ENCODE measurements around the gene HAUS3.

Gene HAUS3

DNA sequence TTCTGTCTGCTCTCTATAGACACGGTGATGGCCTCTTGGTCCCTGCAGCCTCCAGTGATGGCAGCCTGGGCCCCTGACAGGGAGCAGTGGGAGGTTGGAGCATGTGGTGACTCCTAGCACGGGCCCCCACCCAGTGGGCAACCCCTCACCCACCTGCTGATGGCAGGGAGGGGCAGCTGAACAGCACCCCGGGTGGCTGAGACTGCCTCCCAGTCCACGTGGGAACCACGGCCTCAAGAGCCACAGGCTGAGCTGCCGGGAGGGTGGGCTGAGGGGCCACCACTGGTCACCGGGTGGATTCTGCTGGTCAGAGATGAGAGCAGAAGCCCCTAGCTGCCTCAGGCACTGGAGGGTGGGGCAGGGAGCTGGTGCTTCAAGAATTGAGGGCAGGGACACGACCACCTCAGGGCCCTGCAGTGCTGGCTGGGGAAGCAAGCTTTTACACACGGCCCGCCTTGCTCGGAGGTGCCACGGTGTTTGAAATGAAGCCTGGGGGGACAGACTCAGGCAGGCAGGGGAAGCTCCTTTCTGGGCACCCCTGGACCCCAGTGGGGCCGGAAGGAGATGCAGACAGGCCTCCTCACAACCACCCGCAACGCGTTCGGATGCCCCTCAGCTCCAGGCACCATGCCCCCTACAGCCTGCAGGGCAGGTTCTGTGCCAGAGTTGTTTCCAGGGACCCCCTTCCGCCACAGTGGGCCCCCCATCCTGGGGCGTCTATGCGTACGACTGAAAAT is 6.3 kb upstream of the HAUS3 start:
- Histone ChIP-seq H3K4me1 (ENCODE audit: insufficient read depth, low read length) (no peaks in the 10 kb centered on the region), H3K27me3 (ENCODE audit: insufficient read depth, low read length) (peaks cover 4% of the 10 kb centered on the region), H3K27ac (ENCODE audit: low read depth, low read length) (no peak overlapping the region), H3K9ac (ENCODE audit: low read depth, low read length) (no peak overlapping the region), H3K9me3 (ENCODE audit: insufficient read depth, low read depth, low read length) (0 out of 2 replicates have a peak, but pooled peaks cover 8% of the 10 kb centered on the region), H3K36me3 (ENCODE audit: insufficient read depth, low read length) (0 out of 2 replicates have a peak, but pooled peaks cover 3% of the 10 kb centered on the region), H3K4me3 (ENCODE audit: low read length) (no peak overlapping the region)
- WGBS: 93% methylated on average over 21 of the region's 21 CpGs

DNA sequence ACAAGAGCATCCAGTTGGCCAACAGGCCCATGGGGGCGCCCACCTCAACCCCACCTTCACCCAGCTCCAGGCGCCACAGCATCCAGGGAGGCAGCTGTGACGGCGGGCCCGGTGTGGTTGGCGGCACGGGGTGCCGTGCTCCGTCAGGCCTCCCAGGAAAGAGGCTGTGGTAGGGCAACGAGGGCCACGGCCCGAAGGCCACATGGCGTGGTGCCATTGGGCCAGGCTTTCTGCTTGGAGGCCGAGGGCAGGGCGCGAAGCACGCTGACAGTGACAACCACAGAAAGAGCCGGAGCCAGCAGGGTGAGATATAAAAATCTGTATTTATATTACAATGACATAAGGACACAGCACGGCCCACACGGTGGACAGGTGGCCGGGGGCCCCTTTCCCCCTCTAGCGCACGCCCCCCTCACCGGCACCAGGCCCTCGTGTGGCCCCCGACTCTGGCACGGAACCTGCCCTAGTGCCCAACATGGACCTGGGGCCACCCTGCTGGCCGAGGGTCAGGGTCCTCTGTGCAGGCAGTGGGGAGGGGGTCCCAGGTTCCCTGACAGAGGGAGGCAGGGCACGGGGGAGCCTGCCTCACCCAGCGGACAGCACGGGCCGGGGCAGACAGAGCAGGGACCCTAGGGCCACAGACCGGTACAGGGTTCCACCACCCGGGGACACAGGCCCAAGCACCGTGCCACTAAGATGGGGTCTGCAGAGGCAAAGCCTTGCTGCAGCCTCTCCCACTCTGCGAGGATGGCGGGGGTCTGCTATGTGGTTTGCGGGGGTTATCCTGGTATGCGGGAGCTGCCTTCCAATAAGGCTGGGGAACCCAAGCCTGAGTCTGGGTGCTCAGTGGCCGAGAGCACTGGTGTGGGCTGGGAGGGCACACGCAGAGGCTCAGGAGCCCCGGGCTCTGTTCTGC is 5.5 kb upstream of the HAUS3 start:
- H3K27me3 ChIP-seq (ENCODE audit: insufficient read depth, low read length): peaks cover 4% of the 10 kb centered on the region
- H3K4me3 ChIP-seq (ENCODE audit: low read length): no peak overlapping the region
- WGBS: 94% methylated on average over 42 of the region's 42 CpGs
- H3K9me3 ChIP-seq (ENCODE audit: insufficient read depth, low read depth, low read length): 0 out of 2 replicates have a peak, but pooled peaks cover 8% of the 10 kb centered on the region
- no peak overlapping the region for H3K27ac ChIP-seq (ENCODE audit: low read depth, low read length)
- H3K4me1 ChIP-seq (ENCODE audit: insufficient read depth, low read length): no peaks in the 10 kb centered on the region
- 0 out of 2 replicates have a peak, but pooled peaks cover 3% of the 10 kb centered on the region for H3K36me3 ChIP-seq (ENCODE audit: insufficient read depth, low read length)
- no peak overlapping the region for H3K9ac ChIP-seq (ENCODE audit: low read depth, low read length)

- H3K4me1 ChIP-seq (ENCODE audit: insufficient read depth, low read length): no peaks in the 10 kb centered on the region
- peaks cover 4% of the 10 kb centered on the region for H3K27me3 ChIP-seq (ENCODE audit: insufficient read depth, low read length)
- H3K4me3 ChIP-seq (ENCODE audit: low read length): no peak overlapping the region
- H3K9me3 ChIP-seq (ENCODE audit: insufficient read depth, low read depth, low read length): 0 out of 2 replicates have a peak, but pooled peaks cover 8% of the 10 kb centered on the region
- WGBS: 94% methylated on average over 19 of the region's 19 CpGs
- H3K27ac ChIP-seq (ENCODE audit: low read depth, low read length): no peak overlapping the region
- H3K9ac ChIP-seq (ENCODE audit: low read depth, low read length): no peak overlapping the region
- 0 out of 2 replicates have a peak, but pooled peaks cover 3% of the 10 kb centered on the region for H3K36me3 ChIP-seq (ENCODE audit: insufficient read depth, low read length)
Observed at GRCh38 chr4:2246384-2247127, 4.6 kb upstream of the HAUS3 start.

DNA sequence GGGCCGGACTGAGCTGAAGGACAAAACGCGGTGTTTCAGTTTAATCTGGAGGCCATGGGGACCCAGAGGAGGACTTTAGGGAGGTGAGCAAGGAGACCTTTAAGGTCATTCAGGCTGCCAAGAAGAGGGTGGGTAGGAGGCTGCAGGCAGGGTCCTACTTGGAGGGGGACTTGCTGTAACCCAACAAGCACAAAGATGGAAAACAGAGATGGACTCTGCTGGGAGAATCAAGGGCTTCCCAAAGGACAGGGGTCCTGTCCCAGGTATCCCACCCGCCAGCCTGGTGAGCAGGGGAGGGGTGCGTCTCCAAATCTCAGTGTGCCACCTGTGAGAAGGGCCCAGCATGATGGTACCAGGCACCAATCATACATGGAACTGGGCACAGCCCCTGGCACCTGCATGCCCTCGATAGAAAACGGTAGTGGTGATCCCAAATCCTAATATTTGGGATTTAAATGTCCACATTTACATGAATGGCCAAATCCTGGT is 3.9 kb upstream of the HAUS3 start:
- WGBS: 93% methylated on average over 7 of the region's 7 CpGs
- H3K4me1 ChIP-seq (ENCODE audit: insufficient read depth, low read length): peaks cover 3% of the 10 kb centered on the region
- H3K27ac ChIP-seq (ENCODE audit: low read depth, low read length): no peak overlapping the region
- 0 out of 2 replicates have a peak, but pooled peaks cover 3% of the 10 kb centered on the region for H3K36me3 ChIP-seq (ENCODE audit: insufficient read depth, low read length)
- 0 out of 2 replicates have a peak, but pooled peaks cover 8% of the 10 kb centered on the region for H3K9me3 ChIP-seq (ENCODE audit: insufficient read depth, low read depth, low read length)
- no peak overlapping the region for H3K4me3 ChIP-seq (ENCODE audit: low read length)
- H3K27me3 ChIP-seq (ENCODE audit: insufficient read depth, low read length): peaks cover 4% of the 10 kb centered on the region
- H3K9ac ChIP-seq (ENCODE audit: low read depth, low read length): no peak overlapping the region; the same call in 1 of the 2 replicates

GRCh38 chr4:2245057-2245786 is 3.3 kb upstream of the HAUS3 start:
- Histone ChIP-seq H3K4me3 (ENCODE audit: low read length) (no peak overlapping the region), H3K27ac (ENCODE audit: low read depth, low read length) (no peak overlapping the region), H3K27me3 (ENCODE audit: insufficient read depth, low read length) (peaks cover 4% of the 10 kb centered on the region), H3K9me3 (ENCODE audit: insufficient read depth, low read depth, low read length) (0 out of 2 replicates have a peak, but pooled peaks cover 8% of the 10 kb centered on the region), H3K36me3 (ENCODE audit: insufficient read depth, low read length) (peaks cover 3% of the 10 kb centered on the region; the same call in 1 of the 2 replicates), H3K9ac (ENCODE audit: low read depth, low read length) (no peak overlapping the region; the same call in 1 of the 2 replicates), H3K4me1 (ENCODE audit: insufficient read depth, low read length) (peaks cover 9% of the 10 kb centered on the region)
- WGBS: 77% methylated on average over 5 of the region's 7 CpGs

DNA sequence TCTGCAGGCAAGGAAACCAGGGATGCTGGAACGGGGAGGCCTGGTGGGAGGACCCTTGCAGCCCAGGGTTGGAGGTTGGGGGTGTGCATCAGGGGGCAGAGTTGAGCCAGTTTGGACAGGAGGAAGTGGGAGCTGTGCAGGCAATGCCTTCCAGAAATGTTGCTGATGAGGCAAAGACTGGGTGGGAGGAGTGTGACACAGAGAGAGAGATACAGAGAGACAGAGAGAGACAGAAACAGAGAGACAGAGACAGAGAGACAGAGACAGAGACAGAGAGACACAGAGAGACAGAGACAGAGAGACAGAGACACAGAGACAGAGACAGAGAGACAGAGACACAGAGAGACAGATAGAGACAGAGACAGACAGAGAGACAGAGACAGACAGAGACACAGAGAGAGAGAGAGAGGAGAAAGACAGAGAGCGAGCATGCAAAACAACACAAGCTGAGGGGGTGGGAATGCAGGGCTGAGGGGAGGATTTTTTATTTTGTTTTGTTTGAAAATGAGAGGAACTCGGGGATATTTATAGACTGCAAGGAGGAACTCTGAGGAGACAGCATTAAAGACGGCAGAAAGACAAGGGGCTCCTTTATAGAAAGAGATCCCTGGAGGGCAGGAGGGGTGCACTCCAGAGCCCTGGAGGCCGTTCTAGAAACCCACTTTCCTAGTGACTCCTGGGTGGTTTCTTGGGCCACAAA is 1.9 kb upstream of the HAUS3 start:
- H3K9ac ChIP-seq (ENCODE audit: low read depth, low read length): no peak overlapping the region
- WGBS: 85% methylated on average over 5 of the region's 5 CpGs
- H3K9me3 ChIP-seq (ENCODE audit: insufficient read depth, low read depth, low read length): 0 out of 2 replicates have a peak, but pooled peaks cover 8% of the 10 kb centered on the region
- H3K27me3 ChIP-seq (ENCODE audit: insufficient read depth, low read length): peaks cover 4% of the 10 kb centered on the region
- no peak overlapping the region for H3K4me3 ChIP-seq (ENCODE audit: low read length)
- peaks cover 13% of the 10 kb centered on the region; the same call in 1 of the 2 replicates for H3K36me3 ChIP-seq (ENCODE audit: insufficient read depth, low read length)
- H3K4me1 ChIP-seq (ENCODE audit: insufficient read depth, low read length): peaks cover 20% of the 10 kb centered on the region
- no peak overlapping the region for H3K27ac ChIP-seq (ENCODE audit: low read depth, low read length)

GRCh38 chr4:2241003-2241402 is 918 bp downstream of the HAUS3 start:
- peaks cover 20% of the 10 kb centered on the region for H3K4me1 ChIP-seq (ENCODE audit: insufficient read depth, low read length)
- H3K27ac ChIP-seq (ENCODE audit: low read depth, low read length): no peak overlapping the region
- peak overlapping the region; percentile 78 for H3K9ac ChIP-seq (ENCODE audit: low read depth, low read length)
- H3K36me3 ChIP-seq (ENCODE audit: insufficient read depth, low read length): peaks cover 34% of the 10 kb centered on the region
- peaks cover 4% of the 10 kb centered on the region for H3K27me3 ChIP-seq (ENCODE audit: insufficient read depth, low read length)
- WGBS: 32% methylated on average over 5 of the region's 7 CpGs
- 0 out of 2 replicates have a peak, but pooled peaks cover 8% of the 10 kb centered on the region for H3K9me3 ChIP-seq (ENCODE audit: insufficient read depth, low read depth, low read length)
- H3K4me3 ChIP-seq (ENCODE audit: low read length): peak overlapping the region; percentile 95

GRCh38 chr4:2236944-2237666 is 4.8 kb downstream of the HAUS3 start:
- Histone ChIP-seq H3K9me3 (ENCODE audit: insufficient read depth, low read depth, low read length) (no peaks in the 10 kb centered on the region), H3K4me3 (ENCODE audit: low read length) (no peak overlapping the region), H3K36me3 (ENCODE audit: insufficient read depth, low read length) (peaks cover 62% of the 10 kb centered on the region), H3K4me1 (ENCODE audit: insufficient read depth, low read length) (peaks cover 20% of the 10 kb centered on the region), H3K27ac (ENCODE audit: low read depth, low read length) (no peak overlapping the region), H3K27me3 (ENCODE audit: insufficient read depth, low read length) (no peaks in the 10 kb centered on the region), H3K9ac (ENCODE audit: low read depth, low read length) (no peak overlapping the region)
- WGBS: 62% methylated on average over 3 of the region's 3 CpGs

GRCh38 chr4:2231082-2231481 is 10.8 kb downstream of the HAUS3 start:
- Histone ChIP-seq H3K36me3 (ENCODE audit: insufficient read depth, low read length) (peaks cover 39% of the 10 kb centered on the region), H3K9ac (ENCODE audit: low read depth, low read length) (no peak overlapping the region), H3K27me3 (ENCODE audit: insufficient read depth, low read length) (no peaks in the 10 kb centered on the region), H3K4me1 (ENCODE audit: insufficient read depth, low read length) (no peaks in the 10 kb centered on the region), H3K4me3 (ENCODE audit: low read length) (no peak overlapping the region), H3K27ac (ENCODE audit: low read depth, low read length) (no peak overlapping the region), H3K9me3 (ENCODE audit: insufficient read depth, low read depth, low read length) (no peaks in the 10 kb centered on the region)
- over 99% methylated on average over 6 of the region's 6 CpGs for WGBS
